ENCODE data around the gene UCP2.

GRCh38 chr11:74019104-74019738, 36.6 kb upstream of the UCP2 start:
- TF ChIP-seq CTCF (conservative IDR thresholded peaks at IDR 0.05; ENCODE audit: low read length) = no peak
- no peak for TF ChIP-seq EZH2phosphoT487 (IDR thresholded peaks at IDR 0.05; ENCODE audit: borderline replicate concordance)

Data from Loucy (cell line).